ENCODE measurements around the gene CNTN3.

CNTN3 gene

GRCh38 chr3:74614107-74614967 is at the start of gene CNTN3:
Gene CNTN3 (minus strand): TSS chr3:74614659. CDS start chr3:74521112, 93,547 bp downstream.
- in situ Hi-C loops (cut with MboI; ENCODE audit: low pct_unique_long_range_greater_than_20kb, low sequenced_read_pairs, unreplicated experiment): no loop called here
- no peak for DNase-seq (ENCODE audit: low spot score)
- no peak for TF ChIP-seq CTCF (IDR thresholded peaks at IDR 0.05; ENCODE audit: extremely low read depth, insufficient read depth, missing control alignments)

GRCh38 chr3:74663178-74663577 is 48.7 kb upstream of the CNTN3 start:
- no peak for DNase-seq (ENCODE audit: low spot score)
- in situ Hi-C loops (cut with MboI; ENCODE audit: low pct_unique_long_range_greater_than_20kb, low sequenced_read_pairs, unreplicated experiment): no loop called here
- no peak for TF ChIP-seq CTCF (IDR thresholded peaks at IDR 0.05; ENCODE audit: extremely low read depth, insufficient read depth, missing control alignments)

GRCh38 chr3:74661672-74662071 is 47.2 kb upstream of the CNTN3 start:
- in situ Hi-C loops (cut with MboI; ENCODE audit: low pct_unique_long_range_greater_than_20kb, low sequenced_read_pairs, unreplicated experiment): no loop called here
- TF ChIP-seq CTCF (IDR thresholded peaks at IDR 0.05; ENCODE audit: extremely low read depth, insufficient read depth, missing control alignments): no peak
- no peak for DNase-seq (ENCODE audit: low spot score)

GRCh38 chr3:74651885-74652284 is 37.4 kb upstream of the CNTN3 start:
- in situ Hi-C loops (cut with MboI; ENCODE audit: low pct_unique_long_range_greater_than_20kb, low sequenced_read_pairs, unreplicated experiment): no loop called here
- TF ChIP-seq CTCF (IDR thresholded peaks at IDR 0.05; ENCODE audit: extremely low read depth, insufficient read depth, missing control alignments): no peak
- no peak for DNase-seq (ENCODE audit: low spot score)

- in situ Hi-C loops (cut with MboI; ENCODE audit: low pct_unique_long_range_greater_than_20kb, low sequenced_read_pairs, unreplicated experiment): no loop called here
- no peak for DNase-seq (ENCODE audit: low spot score)
Observed at GRCh38 chr3:74651292-74651691, 36.8 kb upstream of the CNTN3 start.

GRCh38 chr3:74648107-74648506 is 33.6 kb upstream of the CNTN3 start:
- in situ Hi-C loops (cut with MboI; ENCODE audit: low pct_unique_long_range_greater_than_20kb, low sequenced_read_pairs, unreplicated experiment): no loop called here
- TF ChIP-seq CTCF (IDR thresholded peaks at IDR 0.05; ENCODE audit: extremely low read depth, insufficient read depth, missing control alignments): no peak
- no peak for DNase-seq (ENCODE audit: low spot score)

More at GRCh38 chr3:74651292-74651691, 36.8 kb upstream of the CNTN3 start:
- TF ChIP-seq CTCF (IDR thresholded peaks at IDR 0.05; ENCODE audit: extremely low read depth, insufficient read depth, missing control alignments): no peak

Measured in GM13977 (cell line).